ENCODE data around the gene POGZ. TPM values are rescaled to one million over a fixed set of nuclear protein-coding genes. Genes with fewer than 3 reads are reported as not detected.
"Not testable (repeated sequence)": the region's sequence is repeated elsewhere in the genome, so short reads cannot be mapped to it uniquely, and the experiment has no call there.

The POGZ gene
- total RNA-seq, 4 donors from 2014 or later: 34.3 to 191 (median 62.8) TPM

- no peaks in the 10 kb centered on the region for H3K36me3 ChIP-seq
- intact Hi-C loops (cut with DNase I; ENCODE audit: low total_unique reads): no loop called here
- no peak for DNase-seq
- H3K4me3 ChIP-seq: no peak overlapping the region
- H3K27me3 ChIP-seq: no peaks in the 10 kb centered on the region
- no peaks in the 10 kb centered on the region for H3K4me1 ChIP-seq
- TF ChIP-seq CTCF (IDR thresholded peaks at IDR 0.05) (no peak), POLR2A (IDR thresholded peaks at IDR 0.05) (no peak)
- H3K27ac ChIP-seq: no peak overlapping the region
- H3K9me3 ChIP-seq: no peaks in the 10 kb centered on the region
These were observed 22.3 kb downstream of the POGZ start for GRCh38 chr1:151436985-151437384.

- H3K9me3 ChIP-seq: no peaks in the 10 kb centered on the region
- no peak for DNase-seq
- no peaks in the 10 kb centered on the region for H3K4me1 ChIP-seq
- no peak for TF ChIP-seq CTCF (IDR thresholded peaks at IDR 0.05)
- no peak for TF ChIP-seq POLR2A (IDR thresholded peaks at IDR 0.05)
- intact Hi-C loops (cut with DNase I; ENCODE audit: low total_unique reads): no loop called here
- H3K36me3 ChIP-seq: no peaks in the 10 kb centered on the region
- H3K4me3 ChIP-seq: no peak overlapping the region
- no peak overlapping the region for H3K27ac ChIP-seq
- no peaks in the 10 kb centered on the region for H3K27me3 ChIP-seq
These were observed 24.1 kb downstream of the POGZ start for GRCh38 chr1:151435174-151435573.

- H3K27ac ChIP-seq; intact Hi-C loops (cut with DNase I; ENCODE audit: low total_unique reads); H3K27me3 ChIP-seq; H3K4me1 ChIP-seq; H3K36me3 ChIP-seq; H3K9me3 ChIP-seq; DNase-seq; H3K4me3 ChIP-seq: not testable (repeated sequence)
These were observed 25.5 kb downstream of the POGZ start for GRCh38 chr1:151433827-151434226.

GRCh38 chr1:151428068-151428467 lies 31.2 kb downstream of the POGZ start:
- H3K4me1 ChIP-seq: no peaks in the 10 kb centered on the region
- H3K9me3 ChIP-seq: no peaks in the 10 kb centered on the region
- intact Hi-C loops (cut with DNase I; ENCODE audit: low total_unique reads): no loop called here
- DNase-seq: no peak
- H3K4me3 ChIP-seq: no peak overlapping the region
- TF ChIP-seq POLR2A (IDR thresholded peaks at IDR 0.05): no peak
- no peak for TF ChIP-seq CTCF (IDR thresholded peaks at IDR 0.05)
- H3K27me3 ChIP-seq: no peaks in the 10 kb centered on the region
- no peak overlapping the region for H3K27ac ChIP-seq
- H3K36me3 ChIP-seq: no peaks in the 10 kb centered on the region

- H3K27me3 ChIP-seq: no peaks in the 10 kb centered on the region
- DNase-seq: no peak
- H3K4me3 ChIP-seq: no peak overlapping the region
- no peaks in the 10 kb centered on the region for H3K36me3 ChIP-seq
- intact Hi-C loops (cut with DNase I; ENCODE audit: low total_unique reads): no loop called here
- no peaks in the 10 kb centered on the region for H3K9me3 ChIP-seq
- H3K27ac ChIP-seq: no peak overlapping the region
- H3K4me1 ChIP-seq: no peaks in the 10 kb centered on the region
- TF ChIP-seq POLR2A (IDR thresholded peaks at IDR 0.05) (no peak), CTCF (IDR thresholded peaks at IDR 0.05) (no peak)
These were observed 34.2 kb downstream of the POGZ start for GRCh38 chr1:151425103-151425502.

GRCh38 chr1:151419819-151420218 lies 39.5 kb downstream of the POGZ start:
- H3K9me3 ChIP-seq: no peaks in the 10 kb centered on the region
- H3K27me3 ChIP-seq: no peaks in the 10 kb centered on the region
- no peaks in the 10 kb centered on the region for H3K36me3 ChIP-seq
- H3K27ac ChIP-seq: no peak overlapping the region
- intact Hi-C loops (cut with DNase I; ENCODE audit: low total_unique reads): no loop called here
- H3K4me3 ChIP-seq: no peak overlapping the region
- no peaks in the 10 kb centered on the region for H3K4me1 ChIP-seq
- DNase-seq: no peak
- TF ChIP-seq POLR2A (IDR thresholded peaks at IDR 0.05): no peak
- no peak for TF ChIP-seq CTCF (IDR thresholded peaks at IDR 0.05)
